Measurements from ENCODE around the gene GP2.

The GP2 gene

GRCh38 chr16:20262248-20262647, 65.1 kb downstream of the GP2 start:
- TF ChIP-seq NFIC (IDR thresholded peaks at IDR 0.05) (no peak), CEBPB (IDR thresholded peaks at IDR 0.05) (no peak), USF1 (IDR thresholded peaks at IDR 0.05) (no peak), EGR1 (IDR thresholded peaks at IDR 0.05) (no peak)

- TF ChIP-seq TCF12 (IDR thresholded peaks at IDR 0.05; ENCODE audit: low read depth) (no peak), FOXM1 (IDR thresholded peaks at IDR 0.05; ENCODE audit: borderline replicate concordance, low read depth) (no peak), TAF1 (IDR thresholded peaks at IDR 0.05; ENCODE audit: low read depth) (no peak), USF1 (IDR thresholded peaks at IDR 0.05) (no peak), MAX (IDR thresholded peaks at IDR 0.05) (no peak), RAD21 (IDR thresholded peaks at IDR 0.05; ENCODE audit: low read depth) (no peak), EP300 (IDR thresholded peaks at IDR 0.05; ENCODE audit: borderline replicate concordance) (no peak), CEBPB (IDR thresholded peaks at IDR 0.05) (no peak), NFIC (IDR thresholded peaks at IDR 0.05) (no peak)
These were observed 66.9 kb downstream of the GP2 start for GRCh38 chr16:20260215-20261009.

Data from Ishikawa (cell line).